HG03457 (cell line): ENCODE data around the gene C1QTNF1.

ENCODE experiments used
- ATAC-seq: cut with Tn5 transposase; IDR thresholded peaks from one replicate; pipeline ENCODE4 v1.9.1; 2021; ENCODE audit warnings: moderate number of reproducible peaks; ENCODE audit not compliant: unreplicated experiment

The C1QTNF1 gene

GRCh38 chr17:79039171-79039570 lies 15.2 kb downstream of the C1QTNF1 start:
- no peak for ATAC-seq

GRCh38 chr17:79039886-79040285 lies 15.9 kb downstream of the C1QTNF1 start:
- ATAC-seq: no peak

GRCh38 chr17:79041041-79041570 lies 17.1 kb downstream of the C1QTNF1 start:
- ATAC-seq: no peak

DNA sequence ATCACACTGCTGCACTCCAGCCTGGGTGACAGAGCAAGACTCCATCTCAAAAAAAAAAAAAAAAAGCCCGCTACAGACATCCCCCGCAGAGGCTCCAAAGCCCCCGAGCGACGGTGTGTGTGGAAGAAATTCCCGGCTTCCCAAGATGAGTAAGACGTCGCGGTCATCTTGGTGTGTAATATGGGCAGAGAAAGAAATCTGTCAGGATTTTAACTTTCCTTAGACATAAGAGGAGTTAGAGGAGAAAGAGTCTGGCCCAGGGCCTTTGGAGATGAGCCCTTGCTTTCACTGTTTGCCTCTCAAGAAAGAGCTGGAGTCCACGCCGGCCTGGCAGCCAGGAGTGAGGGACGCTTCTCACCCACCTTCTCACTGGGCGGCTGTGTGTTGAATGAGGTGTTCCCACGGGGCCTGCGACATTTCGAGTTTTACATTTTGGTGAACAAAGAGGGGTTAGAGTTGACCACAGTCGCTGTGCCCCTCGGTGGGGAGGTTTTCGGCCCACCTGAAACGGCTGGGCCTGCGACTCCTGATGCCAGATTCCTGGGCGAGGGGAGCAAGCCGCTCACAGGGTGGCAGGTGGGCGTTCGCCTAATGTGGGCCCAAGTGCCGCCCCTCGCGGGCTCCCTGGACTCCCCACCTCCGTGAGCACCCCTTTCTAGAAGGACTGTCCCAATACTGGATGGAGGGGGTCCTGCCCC lies 17.9 kb downstream of the C1QTNF1 start:
- no peak for ATAC-seq

GRCh38 chr17:79042421-79043190 lies 18.6 kb downstream of the C1QTNF1 start:
- ATAC-seq: no peak

DNA sequence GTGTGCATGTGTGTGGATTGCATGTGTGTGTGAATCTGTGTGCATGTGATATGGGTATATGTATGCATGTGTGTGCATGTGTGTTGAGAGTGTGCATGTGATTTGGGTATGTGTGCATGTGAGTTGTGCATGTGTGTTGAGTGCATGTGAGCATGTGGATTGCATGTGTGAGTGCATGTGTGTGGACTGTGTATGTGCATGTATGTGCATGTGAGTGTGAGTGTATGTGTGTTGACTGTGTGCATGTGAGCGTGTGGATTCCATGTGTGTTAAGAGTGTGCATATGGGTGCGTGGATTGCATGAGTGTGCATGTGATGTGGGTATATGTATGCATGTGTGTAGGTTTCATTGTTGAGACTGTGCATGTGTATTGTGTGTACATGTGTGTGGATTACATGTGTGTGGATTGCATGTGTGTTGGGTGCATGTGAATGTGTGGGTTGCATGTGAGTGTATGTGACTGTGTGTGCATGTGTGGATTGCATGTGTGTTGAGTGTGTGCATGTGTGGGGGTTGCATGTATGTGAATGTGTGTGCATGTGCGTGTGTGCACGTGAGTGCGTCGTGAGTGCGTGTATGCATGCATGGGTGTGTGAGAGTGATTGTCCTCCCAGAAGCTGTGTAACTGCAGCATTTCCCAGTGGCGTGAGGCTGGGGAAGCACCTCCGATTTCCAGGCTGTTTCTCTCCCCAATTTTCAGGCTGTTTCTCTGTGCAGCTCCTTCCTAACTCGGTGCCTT lies 19.4 kb downstream of the C1QTNF1 start:
- ATAC-seq: no peak

- ATAC-seq: no peak
These were observed 20.0 kb downstream of the C1QTNF1 start for GRCh38 chr17:79043931-79044320.

DNA sequence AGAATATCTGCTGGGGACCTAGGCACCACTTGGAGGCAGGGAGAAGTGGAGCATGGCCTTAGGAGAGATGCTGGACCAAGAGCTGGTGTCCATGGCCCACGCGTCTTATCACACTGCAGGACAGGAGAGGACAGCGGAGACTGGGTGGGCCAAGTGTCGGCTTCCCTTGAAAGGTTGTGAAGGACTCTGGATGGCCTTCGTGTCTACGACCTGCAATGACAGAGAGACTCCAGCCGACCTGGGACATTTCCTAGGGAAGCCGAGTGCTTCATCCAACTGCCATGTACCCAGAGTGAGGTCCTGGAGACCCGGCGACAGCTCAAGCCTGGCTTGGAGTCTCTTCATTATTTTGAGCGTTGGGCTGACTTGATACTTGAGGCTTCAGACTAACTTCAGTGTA lies 20.5 kb downstream of the C1QTNF1 start:
- ATAC-seq: no peak

DNA sequence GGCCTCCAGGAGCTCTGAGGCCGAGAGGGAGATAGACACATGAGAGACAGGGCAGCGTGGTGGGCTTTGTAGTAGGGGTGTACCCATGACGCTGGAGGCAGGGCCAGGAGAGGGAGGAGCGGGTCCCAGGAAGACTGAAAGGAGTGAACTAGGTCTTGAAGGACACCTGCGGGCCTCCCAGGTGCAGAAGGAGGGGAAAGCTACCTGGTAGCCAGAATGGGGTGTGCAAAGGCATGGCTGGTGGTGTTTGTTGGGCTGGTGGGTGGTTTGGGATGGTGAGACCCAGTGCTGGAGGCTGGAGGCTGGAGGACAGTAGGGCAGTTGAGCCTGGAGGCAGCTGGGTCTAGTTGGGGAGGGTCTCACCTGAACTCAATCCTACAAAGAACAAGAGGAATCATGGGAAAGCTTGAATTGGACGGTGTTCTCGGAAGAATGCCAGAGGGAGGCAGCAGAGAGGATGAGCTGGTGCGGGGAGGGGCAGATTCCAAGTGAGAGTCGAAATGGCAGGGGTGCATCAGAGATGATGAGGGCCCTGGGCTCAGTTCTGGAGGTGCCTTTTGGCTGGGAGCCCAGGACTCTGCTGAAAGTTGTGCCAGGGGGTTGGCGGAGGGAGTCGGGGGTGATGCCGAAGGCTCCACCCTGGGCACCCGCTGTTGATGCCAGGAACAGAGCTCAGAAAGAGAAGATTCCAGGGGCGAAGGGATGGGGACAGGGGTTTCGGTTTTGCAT lies 21.2 kb downstream of the C1QTNF1 start:
- no peak for ATAC-seq

- ATAC-seq: no peak
These were observed 21.9 kb downstream of the C1QTNF1 start for GRCh38 chr17:79045842-79046196.

DNA sequence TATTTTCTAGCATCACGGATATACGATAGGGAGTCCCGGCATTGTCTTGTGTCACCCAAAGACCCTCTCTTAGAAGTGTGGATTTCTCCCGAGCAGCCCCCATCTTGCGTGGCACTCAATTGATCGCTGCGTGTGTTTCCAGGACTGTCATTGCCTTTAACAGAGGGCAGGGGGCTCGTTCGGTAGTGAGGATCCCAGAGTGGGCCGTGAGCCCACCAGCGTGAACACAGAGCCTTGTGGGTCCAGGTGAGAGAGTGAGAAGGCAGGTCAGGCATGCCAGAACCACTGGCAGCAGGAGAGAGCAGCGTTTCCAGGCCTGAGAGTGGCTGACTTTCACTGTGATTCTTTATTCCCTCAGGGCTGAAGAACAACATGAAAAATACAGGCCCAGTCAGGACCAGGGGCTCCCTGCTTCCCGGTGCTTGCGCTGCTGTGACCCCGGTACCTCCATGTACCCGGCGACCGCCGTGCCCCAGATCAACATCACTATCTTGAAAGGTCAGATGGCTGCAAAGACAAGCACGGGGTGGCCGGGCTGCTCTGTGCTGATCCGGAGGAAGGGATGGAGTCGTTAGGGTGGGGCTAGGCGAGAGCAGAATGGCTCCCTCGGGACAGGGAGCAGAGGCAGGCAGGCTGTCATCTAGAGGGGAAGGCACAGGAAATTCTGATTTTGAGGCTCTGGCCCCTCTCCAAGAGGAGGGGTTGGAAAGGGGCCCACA lies 22.4 kb downstream of the C1QTNF1 start:
- no peak for ATAC-seq

GRCh38 chr17:79046916-79047280 lies 22.9 kb downstream of the C1QTNF1 start:
- no peak for ATAC-seq

DNA sequence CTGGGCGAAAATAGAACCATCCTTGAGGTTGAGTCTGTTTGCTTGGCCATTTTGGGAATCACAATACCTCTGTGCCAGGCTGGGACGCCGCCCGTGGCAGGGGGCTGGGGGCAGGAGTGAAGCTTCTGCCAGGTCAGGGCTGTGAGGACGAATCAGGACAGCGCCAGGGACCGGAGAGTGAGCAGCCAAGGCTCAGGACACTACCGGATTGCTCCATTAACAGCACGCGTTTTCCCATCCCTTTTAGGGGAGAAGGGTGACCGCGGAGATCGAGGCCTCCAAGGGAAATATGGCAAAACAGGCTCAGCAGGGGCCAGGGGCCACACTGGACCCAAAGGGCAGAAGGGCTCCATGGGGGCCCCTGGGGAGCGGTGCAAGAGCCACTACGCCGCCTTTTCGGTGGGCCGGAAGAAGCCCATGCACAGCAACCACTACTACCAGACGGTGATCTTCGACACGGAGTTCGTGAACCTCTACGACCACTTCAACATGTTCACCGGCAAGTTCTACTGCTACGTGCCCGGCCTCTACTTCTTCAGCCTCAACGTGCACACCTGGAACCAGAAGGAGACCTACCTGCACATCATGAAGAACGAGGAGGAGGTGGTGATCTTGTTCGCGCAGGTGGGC lies 23.4 kb downstream of the C1QTNF1 start:
- no peak for ATAC-seq

DNA sequence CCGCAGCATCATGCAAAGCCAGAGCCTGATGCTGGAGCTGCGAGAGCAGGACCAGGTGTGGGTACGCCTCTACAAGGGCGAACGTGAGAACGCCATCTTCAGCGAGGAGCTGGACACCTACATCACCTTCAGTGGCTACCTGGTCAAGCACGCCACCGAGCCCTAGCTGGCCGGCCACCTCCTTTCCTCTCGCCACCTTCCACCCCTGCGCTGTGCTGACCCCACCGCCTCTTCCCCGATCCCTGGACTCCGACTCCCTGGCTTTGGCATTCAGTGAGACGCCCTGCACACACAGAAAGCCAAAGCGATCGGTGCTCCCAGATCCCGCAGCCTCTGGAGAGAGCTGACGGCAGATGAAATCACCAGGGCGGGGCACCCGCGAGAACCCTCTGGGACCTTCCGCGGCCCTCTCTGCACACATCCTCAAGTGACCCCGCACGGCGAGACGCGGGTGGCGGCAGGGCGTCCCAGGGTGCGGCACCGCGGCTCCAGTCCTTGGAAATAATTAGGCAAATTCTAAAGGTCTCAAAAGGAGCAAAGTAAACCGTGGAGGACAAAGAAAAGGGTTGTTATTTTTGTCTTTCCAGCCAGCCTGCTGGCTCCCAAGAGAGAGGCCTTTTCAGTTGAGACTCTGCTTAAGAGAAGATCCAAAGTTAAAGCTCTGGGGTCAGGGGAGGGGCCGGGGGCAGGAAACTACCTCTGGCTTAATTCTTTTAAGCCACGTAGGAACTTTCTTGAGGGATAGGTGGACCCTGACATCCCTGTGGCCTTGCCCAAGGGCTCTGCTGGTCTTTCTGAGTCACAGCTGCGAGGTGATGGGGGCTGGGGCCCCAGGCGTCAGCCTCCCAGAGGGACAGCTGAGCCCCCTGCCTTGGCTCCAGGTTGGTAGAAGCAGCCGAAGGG lies 24.2 kb downstream of the C1QTNF1 start:
- no peak for ATAC-seq

DNA sequence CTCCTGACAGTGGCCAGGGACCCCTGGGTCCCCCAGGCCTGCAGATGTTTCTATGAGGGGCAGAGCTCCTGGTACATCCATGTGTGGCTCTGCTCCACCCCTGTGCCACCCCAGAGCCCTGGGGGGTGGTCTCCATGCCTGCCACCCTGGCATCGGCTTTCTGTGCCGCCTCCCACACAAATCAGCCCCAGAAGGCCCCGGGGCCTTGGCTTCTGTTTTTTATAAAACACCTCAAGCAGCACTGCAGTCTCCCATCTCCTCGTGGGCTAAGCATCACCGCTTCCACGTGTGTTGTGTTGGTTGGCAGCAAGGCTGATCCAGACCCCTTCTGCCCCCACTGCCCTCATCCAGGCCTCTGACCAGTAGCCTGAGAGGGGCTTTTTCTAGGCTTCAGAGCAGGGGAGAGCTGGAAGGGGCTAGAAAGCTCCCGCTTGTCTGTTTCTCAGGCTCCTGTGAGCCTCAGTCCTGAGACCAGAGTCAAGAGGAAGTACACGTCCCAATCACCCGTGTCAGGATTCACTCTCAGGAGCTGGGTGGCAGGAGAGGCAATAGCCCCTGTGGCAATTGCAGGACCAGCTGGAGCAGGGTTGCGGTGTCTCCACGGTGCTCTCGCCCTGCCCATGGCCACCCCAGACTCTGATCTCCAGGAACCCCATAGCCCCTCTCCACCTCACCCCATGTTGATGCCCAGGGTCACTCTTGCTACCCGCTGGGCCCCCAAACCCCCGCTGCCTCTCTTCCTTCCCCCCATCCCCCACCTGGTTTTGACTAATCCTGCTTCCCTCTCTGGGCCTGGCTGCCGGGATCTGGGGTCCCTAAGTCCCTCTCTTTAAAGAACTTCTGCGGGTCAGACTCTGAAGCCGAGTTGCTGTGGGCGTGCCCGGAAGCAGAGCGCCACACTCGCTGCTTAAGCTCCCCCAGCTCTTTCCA lies 25.1 kb downstream of the C1QTNF1 start:
- ATAC-seq: no peak

DNA sequence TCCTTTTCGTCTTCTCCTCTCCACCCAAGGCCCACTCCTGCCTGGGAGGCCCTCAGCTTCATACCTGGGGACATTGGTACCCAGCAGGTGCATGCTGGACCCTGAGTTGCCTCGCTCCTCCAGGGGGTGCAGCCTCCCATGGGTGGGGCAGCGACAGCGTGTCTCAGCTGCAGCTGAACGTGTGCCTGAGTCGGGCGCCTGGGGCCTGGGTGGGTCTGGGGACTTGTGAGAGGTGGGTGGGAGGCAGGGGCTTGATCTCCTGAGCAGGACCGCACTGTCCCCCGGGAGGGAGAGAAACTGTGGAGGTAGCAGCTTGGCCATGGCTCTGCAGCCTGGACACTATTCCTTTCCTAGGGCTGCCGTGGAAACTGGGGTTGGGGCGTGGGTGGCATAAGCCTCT lies 25.9 kb downstream of the C1QTNF1 start:
- ATAC-seq: no peak

- ATAC-seq: no peak
These were observed 26.6 kb downstream of the C1QTNF1 start for GRCh38 chr17:79050551-79050950.

DNA sequence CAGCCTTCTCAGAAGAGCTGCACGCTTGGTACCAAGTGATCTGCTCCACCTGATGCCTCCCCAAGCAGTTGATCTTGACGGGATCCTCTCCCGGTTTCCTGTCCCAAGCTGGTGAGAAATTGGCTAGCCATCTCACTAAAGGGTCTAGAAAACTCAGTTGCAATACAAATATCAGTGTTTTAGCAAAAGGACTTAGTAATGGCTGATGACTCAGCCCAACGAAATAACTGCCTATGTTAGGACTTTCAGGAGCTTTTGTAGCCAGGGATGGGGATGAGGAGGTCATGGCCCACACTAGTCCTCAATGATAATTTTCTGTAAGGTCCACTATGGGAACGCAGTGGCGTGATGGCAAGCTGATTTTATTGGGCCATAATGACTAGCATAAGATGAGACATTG lies 27.3 kb downstream of the C1QTNF1 start:
- ATAC-seq: no peak
